A549 (cell line): ENCODE results near the gene FGGY.

Experiments
- CBX2 ChIP-seq: fragments of 200-600 bp; sonication (generic); IDR thresholded peaks from 2 replicates; pipeline ENCODE4 v1.6.1; 2016; ENCODE audit warnings: low read depth, mild to moderate bottlenecking, borderline replicate concordance
- CEBPB ChIP-seq, 2 experiments: fragments of >200 bp in 1 of 2; sonication (Bioruptor Twin) in 1 of 2; formaldehyde crosslinking in 1 of 2; IDR thresholded peaks; 2 replicates each; pipeline ENCODE4 v1.6.1; 2012 to 2016
- CTCF ChIP-seq: fragments of >200 bp; sonication (Bioruptor Twin); formaldehyde crosslinking; IDR thresholded peaks from 3 replicates; pipeline ENCODE4 v1.5.1; 2016
- EP300 ChIP-seq, 2 experiments: fragments of >200 bp; sonication (Bioruptor Twin); formaldehyde crosslinking; IDR thresholded peaks; 2 replicates in 1 of 2; 3 replicates in 1 of 2; pipeline ENCODE4 v1.6.1; 2016 to 2017
- ESRRA ChIP-seq: fragments of 150-350 bp; IDR thresholded peaks from 2 replicates; pipeline ENCODE4 v1.6.1; 2014; ENCODE audit warnings: mild to moderate bottlenecking, low read length, borderline replicate concordance
- FOSL2 ChIP-seq, 2 experiments: fragments of 450-650 bp in 1 of 2; fragments of >200 bp in 1 of 2; sonication (Bioruptor Twin) in 1 of 2; formaldehyde crosslinking; IDR thresholded peaks; 2 replicates each; pipeline versions ENCODE4 v1.5.0 to v1.6.1; 2016 to 2020; ENCODE audit warnings: mild to moderate bottlenecking in 1 of 2, moderate library complexity in 1 of 2
- HOXA7 ChIP-seq: fragments of 250-450 bp; sonication (Bioruptor Pico); IDR thresholded peaks from 2 replicates; pipeline ENCODE4 v1.5.0; 2020; ENCODE audit warnings: mild to moderate bottlenecking, moderate library complexity
- NPAS2 ChIP-seq: fragments of 250-450 bp; sonication (Bioruptor Pico); IDR thresholded peaks from 2 replicates; pipeline ENCODE4 v1.8.0; 2022; ENCODE audit warnings: mild to moderate bottlenecking, moderate library complexity, borderline replicate concordance
- POLR2A ChIP-seq: IDR thresholded peaks from 2 replicates; pipeline ENCODE4 v1.6.1; 2012; ENCODE audit warnings: mild to moderate bottlenecking, low read length
- SMC3 ChIP-seq: fragments of >200 bp; sonication (Bioruptor Twin); formaldehyde crosslinking; IDR thresholded peaks from 3 replicates; pipeline ENCODE4 v1.6.1; 2018; ENCODE audit warnings: inconsistent platforms
- TFCP2L1 ChIP-seq: fragments of 250-450 bp; sonication (Bioruptor Pico); IDR thresholded peaks from 2 replicates; pipeline ENCODE4 v1.5.0; 2021; ENCODE audit warnings: mild to moderate bottlenecking
- USF2 ChIP-seq: fragments of 450-650 bp; IDR thresholded peaks from 2 replicates; pipeline ENCODE4 v1.6.1; 2014; ENCODE audit warnings: antibody characterized with exemption
- ZNF302 ChIP-seq: fragments of 250-450 bp; sonication (Bioruptor Pico); IDR thresholded peaks from 2 replicates; pipeline ENCODE4 v1.9.0; 2021; ENCODE audit warnings: inconsistent platforms, mild to moderate bottlenecking, moderate library complexity
- TF ChIP-seq, protein P1 (sequence below): IDR thresholded peaks from 2 replicates; pipeline ENCODE4 v1.6.1; 2012

GRCh38 chr1:59570524-59570923, 273.6 kb downstream of the FGGY start:
- TF ChIP-seq POLR2A (no peak), CTCF (no peak), USF2 (no peak), HOXA7 (CRISPR knock-in tag) (no peak), SMC3 (no peak), CEBPB (IDR thresholded peaks at IDR 0.05) (no peak), FOSL2 (IDR thresholded peaks at IDR 0.05) (no peak), FOSL2 (CRISPR knock-in tag; IDR thresholded peaks at IDR 0.05) (no peak), ZNF302 (CRISPR knock-in tag) (no peak), EP300 (IDR thresholded peaks at IDR 0.05) (no peak), ESRRA (no peak), TFCP2L1 (no peak), NPAS2 (CRISPR knock-in tag) (no peak), CBX2 (no peak)
- TF ChIP-seq, protein P1, sequence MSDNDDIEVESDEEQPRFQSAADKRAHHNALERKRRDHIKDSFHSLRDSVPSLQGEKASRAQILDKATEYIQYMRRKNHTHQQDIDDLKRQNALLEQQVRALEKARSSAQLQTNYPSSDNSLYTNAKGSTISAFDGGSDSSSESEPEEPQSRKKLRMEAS, result no peak
